ENCODE data around the gene CIBAR2.

Gene CIBAR2

DNA sequence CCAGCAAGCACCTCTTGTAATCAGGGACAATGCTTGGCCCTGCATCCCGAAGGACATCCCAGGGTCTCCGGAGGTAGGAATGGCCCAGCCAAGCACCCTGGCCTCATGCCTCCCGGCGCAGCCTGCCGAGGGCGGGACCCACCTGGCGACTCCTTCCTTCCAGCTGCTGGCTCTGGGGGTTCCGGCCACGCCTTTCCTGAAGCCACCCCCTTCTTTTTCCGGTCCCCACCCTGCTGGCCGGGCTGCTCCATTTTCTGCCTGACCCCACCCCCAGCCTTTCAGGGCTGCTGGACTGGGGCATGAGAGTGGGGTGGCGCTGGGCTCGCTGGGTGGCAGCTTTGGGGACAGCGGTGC, 22.5 kb upstream of the CIBAR2 start:
- TF ChIP-seq, protein P1, sequence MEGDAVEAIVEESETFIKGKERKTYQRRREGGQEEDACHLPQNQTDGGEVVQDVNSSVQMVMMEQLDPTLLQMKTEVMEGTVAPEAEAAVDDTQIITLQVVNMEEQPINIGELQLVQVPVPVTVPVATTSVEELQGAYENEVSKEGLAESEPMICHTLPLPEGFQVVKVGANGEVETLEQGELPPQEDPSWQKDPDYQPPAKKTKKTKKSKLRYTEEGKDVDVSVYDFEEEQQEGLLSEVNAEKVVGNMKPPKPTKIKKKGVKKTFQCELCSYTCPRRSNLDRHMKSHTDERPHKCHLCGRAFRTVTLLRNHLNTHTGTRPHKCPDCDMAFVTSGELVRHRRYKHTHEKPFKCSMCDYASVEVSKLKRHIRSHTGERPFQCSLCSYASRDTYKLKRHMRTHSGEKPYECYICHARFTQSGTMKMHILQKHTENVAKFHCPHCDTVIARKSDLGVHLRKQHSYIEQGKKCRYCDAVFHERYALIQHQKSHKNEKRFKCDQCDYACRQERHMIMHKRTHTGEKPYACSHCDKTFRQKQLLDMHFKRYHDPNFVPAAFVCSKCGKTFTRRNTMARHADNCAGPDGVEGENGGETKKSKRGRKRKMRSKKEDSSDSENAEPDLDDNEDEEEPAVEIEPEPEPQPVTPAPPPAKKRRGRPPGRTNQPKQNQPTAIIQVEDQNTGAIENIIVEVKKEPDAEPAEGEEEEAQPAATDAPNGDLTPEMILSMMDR (IDR thresholded peaks at IDR 0.05; ENCODE audit: insufficient read depth, low read depth, low read length, missing control alignments) = no peak
- no peak overlapping the region for H3K4me3 ChIP-seq (ENCODE audit: low read depth, low read length)
- DNase-seq (ENCODE audit: low read depth) = no peak

DNA sequence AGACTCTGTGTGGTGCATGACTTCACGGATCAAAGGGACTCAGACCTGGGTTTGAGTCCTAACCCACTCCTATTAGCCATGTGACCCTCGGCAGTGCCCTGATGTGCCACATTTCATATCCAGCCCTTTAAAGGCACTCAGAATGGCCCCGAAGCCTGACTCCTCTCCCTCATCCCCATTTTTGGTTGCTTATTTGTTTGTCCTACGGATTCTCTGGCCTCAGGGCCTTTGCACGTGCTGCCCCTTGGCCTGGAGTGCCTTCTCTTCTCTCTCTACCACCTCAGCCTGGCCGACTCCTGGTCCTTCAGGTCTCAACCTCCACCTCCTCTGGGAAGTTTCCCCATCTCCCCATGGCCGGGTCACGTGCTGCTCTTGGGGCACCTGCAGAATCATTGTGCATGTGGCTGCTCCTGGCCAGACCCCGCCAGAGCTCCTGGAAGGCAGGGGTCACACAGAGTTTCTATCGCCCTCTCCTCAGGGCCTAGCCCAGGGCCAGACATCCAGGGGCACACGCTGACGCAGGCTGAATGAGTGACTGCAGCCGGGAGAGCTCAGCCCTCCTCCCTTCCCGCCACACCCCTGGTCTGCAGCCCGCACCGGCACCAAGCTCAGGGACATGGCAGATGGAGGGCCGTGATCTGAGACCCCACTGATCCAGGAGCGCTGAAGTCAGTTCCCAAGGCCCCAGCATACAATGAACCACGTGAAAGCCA, 22.0 kb upstream of the CIBAR2 start:
- no peak overlapping the region for H3K4me3 ChIP-seq (ENCODE audit: low read depth, low read length)
- no peak for DNase-seq (ENCODE audit: low read depth)
- TF ChIP-seq, protein P1 (IDR thresholded peaks at IDR 0.05; ENCODE audit: insufficient read depth, low read depth, low read length, missing control alignments) = no peak

DNA sequence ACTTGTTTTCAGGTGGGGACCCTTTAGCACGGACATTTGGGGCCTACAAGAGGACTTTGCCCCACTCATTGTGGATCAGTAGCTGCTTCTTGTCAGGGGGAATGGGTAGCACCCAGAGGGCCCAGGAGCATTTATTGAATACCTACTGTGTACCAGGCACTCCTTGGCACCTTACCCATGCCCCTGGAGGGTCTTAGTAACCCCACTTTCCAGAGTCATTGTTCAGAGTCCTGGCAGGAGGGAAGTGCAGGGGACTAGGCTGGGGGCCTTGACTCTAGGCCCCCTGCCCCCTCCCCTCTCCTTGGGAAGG, 21.0 kb upstream of the CIBAR2 start:
- TF ChIP-seq, protein P1 (IDR thresholded peaks at IDR 0.05; ENCODE audit: insufficient read depth, low read depth, low read length, missing control alignments) = no peak
- H3K4me3 ChIP-seq (ENCODE audit: low read depth, low read length) = no peak overlapping the region
- no peak for DNase-seq (ENCODE audit: low read depth)

DNA sequence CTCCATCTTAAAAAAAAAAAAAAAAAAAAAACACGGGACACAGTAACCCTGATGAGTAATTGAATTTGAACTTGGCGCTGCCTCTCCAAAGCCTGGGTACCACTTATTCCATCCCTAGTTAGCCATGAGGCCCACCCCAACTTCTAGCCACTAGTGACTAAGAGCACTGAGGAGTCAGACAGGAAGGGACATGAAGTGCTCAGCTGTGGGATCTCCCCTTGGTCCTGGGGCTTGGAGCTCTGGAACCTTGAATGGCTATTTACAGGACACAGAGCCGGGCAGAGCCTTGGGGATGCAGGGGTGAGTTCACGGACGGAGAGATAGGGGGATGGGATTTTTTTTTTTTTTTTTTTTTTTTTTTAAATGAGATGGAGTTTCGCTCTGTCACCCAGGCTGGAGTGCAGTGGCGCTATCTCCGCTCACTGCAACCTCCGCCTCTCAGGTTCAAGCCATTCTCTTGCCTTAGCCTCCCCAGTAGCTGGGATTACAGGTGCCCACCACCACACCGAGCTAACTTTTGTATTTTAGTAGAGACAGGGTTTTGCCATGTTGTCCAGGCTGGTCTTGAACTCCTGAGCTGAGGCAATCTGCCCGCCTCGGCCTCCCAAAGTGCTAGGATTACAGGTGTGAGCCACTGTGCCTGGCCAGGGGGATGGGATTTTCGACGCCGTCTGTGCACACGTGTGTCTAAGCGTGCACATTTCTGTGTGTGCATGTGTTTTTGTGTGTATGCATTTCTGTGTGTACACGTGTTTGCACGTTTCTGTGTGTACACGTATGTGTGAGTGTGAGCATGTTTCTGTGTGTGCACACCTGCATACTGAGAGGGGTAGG, 20.4 kb upstream of the CIBAR2 start:
- TF ChIP-seq, protein P1 (IDR thresholded peaks at IDR 0.05; ENCODE audit: insufficient read depth, low read depth, low read length, missing control alignments) = no peak
- no peak overlapping the region for H3K4me3 ChIP-seq (ENCODE audit: low read depth, low read length)
- no peak for DNase-seq (ENCODE audit: low read depth)

DNA sequence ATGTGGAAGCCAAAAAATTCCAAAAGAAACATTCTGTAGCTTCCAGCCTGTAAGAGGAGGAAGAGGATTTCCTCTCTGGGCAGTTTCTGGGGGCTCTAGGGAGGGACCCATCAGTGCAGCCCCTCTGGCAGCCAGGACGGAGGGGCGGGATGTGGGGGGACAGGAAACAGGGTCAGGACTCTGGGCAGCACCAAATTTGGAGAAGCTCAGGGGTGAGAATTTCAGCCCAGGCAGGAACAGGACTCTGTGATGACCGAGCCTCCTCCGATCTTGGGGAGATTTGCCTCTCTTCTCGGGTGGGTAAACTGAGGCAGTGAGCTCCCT, 18.4 kb upstream of the CIBAR2 start:
- TF ChIP-seq, protein P1 (IDR thresholded peaks at IDR 0.05; ENCODE audit: insufficient read depth, low read depth, low read length, missing control alignments) = no peak
- H3K4me3 ChIP-seq (ENCODE audit: low read depth, low read length) = no peak overlapping the region
- no peak for DNase-seq (ENCODE audit: low read depth)

DNA sequence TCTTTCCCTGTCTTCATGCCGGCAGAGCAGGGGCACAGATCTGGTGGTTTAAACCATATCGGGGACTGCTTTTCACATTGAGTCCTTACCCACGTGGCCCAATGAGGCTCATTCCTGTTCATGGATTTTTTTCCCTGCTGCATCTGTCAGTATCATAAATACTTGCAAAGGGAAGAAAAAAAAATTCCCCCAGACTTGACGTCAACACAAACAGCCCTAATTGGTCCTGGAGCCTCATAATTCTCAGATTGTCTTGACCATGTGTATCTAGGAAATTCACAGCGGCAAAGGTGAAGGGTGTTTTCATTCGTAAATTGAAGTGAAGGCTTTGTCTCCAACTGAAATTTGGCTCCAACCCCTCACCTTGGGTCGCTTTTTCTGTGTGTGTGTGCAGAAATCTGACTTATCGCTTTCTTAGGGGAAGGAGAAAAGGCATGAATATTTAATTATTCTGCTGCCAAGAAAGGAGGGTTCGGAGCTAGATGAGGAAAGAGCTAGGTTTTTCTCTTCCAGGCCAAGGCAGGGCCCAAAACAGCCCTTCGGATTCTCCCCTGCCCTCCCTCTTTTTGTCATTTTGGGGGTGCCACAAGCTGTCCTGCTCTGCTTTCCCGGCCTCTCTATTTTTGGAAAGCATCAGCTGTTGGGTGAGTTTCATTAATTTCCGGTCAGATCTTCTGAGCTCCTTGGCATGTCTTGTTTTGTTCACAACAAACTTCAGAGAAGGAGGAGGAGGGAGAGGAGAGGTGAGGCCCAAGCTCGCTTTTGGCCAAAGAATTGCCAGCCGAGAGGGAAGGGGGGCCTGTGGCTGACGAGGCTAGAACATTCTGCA, 17.8 kb upstream of the CIBAR2 start:
- H3K4me3 ChIP-seq (ENCODE audit: low read depth, low read length) = no peak overlapping the region
- DNase-seq (ENCODE audit: low read depth) = no peak
- TF ChIP-seq, protein P1 (IDR thresholded peaks at IDR 0.05; ENCODE audit: insufficient read depth, low read depth, low read length, missing control alignments) = no peak

All from GM12865 (cell line).